Nucleus accumbens (tissue), 56 donors: ENCODE results near the gene PLEKHN1.
A peak's percentile ranks its signal among the peaks of the same experiment; 100 is the strongest.

Experiments used
- DNase-seq, 56 donors: peaks; one replicate each; lab custom pipeline; 2025; lab: John Stamatoyannopoulos, UW

The PLEKHN1 gene

DNA sequence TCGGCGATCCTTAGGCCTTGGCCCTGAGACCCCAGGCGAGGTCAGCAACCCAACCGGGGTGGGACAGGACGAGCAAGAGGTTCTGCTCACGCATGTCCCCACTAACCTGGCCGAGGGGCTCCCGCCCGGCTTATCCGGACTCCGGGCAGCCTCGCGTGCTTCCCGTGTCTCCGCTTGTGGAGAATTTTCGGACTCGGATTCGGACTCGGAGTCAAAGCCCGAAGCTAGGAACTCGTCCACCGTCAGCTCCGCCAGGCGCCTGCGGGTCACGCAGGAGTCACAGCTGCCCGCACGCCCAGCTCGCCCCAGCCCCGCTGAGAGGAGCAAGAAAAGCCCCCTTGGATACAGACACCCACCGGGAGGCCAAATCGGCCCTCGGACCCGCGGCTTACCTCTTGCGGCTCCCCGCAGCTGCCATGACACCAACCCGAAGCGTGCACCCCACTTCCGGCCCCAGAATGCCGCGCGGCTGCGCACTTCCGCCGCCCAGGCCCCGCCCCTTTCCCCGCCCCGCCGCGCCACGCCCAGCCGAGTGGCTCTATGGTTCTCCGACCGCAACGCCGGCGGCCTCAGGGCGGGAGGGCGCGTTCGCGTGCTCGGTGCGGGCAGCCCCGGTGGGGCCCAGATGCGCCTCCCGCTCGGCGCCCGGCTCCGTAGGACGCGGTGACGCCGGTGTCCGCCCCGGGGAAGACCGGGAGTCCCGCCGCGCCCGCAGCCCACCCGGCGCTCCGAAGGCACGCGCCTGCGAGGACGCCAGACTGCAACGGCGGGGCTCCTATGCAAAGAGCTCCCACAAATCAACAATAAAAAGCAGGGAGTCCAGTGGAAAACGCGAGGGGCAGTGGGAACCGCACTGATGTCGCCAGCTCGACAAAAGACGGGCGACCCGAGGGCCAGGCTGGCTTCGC, 7.2 kb upstream of the PLEKHN1 start, which contains the start of gene NOC2L:
Gene NOC2L (minus strand): TSS at position 434 of the 908 bp plus-strand sequence. CDS start 16 bp downstream, at position 418.
- peak; percentile 28 to 95 (median 88) for DNase-seq

DNA sequence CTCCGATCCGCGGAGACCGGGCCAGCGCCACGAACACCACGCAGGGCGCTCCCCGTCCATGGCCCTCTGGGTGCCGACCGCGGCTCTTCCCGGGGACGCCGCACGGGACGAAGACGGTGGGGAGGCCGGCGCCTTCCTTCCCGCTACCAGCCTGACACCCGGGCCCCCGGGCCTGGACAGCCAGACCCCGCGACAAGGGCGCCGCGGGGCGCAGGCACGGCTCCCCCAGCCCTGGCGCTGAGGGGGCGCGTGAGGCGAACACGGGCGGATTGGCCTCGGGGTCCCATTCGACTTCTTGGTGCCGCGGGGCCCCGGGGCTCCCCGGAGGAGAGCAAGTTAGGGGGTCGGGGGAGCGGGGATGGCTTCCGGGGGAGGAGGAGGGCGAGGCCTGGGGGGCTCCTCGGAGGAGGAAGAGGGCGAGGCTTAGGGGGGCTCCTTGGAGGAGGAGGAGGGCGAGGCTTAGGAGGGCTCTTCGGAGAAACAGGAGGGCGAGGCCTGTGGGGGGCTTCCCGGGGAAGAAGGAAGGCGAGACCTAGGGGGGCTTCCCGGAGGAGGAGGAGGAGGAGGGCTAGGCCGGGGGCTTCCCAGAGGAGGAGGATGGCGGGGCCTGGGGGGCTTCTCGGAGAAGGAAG, 6.4 kb upstream of the PLEKHN1 start:
- no peak for DNase-seq

- peak in 43 of 56 donors; percentile 4 to 80 (median 28) for DNase-seq
These were observed 5.7 kb upstream of the PLEKHN1 start, which contains the start of gene KLHL17 for GRCh38 chr1:960363-961131. KLHL17 (plus strand) TSS chr1:960584; CDS start chr1:960694, 110 bp downstream.

DNA sequence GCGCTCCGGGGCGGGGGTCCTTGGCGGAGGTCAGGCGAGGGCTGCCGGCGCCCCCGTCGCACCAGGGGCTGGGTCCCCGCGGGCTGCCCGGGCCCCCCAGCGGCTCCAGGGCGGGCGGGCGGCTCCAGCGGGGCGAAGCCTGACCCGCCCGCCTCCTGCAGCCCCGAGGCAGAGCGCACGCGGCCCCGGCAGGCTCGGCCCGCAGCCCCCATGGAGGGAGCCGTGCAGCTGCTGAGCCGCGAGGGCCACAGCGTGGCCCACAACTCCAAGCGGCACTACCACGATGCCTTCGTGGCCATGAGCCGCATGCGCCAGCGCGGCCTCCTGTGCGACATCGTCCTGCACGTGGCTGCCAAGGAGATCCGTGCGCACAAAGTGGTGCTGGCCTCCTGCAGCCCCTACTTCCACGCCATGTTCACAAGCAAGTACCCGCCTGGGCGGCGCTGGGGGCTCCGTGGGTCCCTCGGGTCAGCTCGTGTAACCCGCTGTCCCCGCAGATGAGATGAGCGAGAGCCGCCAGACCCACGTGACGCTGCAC, 5.1 kb upstream of the PLEKHN1 start:
- no peak for DNase-seq

DNA sequence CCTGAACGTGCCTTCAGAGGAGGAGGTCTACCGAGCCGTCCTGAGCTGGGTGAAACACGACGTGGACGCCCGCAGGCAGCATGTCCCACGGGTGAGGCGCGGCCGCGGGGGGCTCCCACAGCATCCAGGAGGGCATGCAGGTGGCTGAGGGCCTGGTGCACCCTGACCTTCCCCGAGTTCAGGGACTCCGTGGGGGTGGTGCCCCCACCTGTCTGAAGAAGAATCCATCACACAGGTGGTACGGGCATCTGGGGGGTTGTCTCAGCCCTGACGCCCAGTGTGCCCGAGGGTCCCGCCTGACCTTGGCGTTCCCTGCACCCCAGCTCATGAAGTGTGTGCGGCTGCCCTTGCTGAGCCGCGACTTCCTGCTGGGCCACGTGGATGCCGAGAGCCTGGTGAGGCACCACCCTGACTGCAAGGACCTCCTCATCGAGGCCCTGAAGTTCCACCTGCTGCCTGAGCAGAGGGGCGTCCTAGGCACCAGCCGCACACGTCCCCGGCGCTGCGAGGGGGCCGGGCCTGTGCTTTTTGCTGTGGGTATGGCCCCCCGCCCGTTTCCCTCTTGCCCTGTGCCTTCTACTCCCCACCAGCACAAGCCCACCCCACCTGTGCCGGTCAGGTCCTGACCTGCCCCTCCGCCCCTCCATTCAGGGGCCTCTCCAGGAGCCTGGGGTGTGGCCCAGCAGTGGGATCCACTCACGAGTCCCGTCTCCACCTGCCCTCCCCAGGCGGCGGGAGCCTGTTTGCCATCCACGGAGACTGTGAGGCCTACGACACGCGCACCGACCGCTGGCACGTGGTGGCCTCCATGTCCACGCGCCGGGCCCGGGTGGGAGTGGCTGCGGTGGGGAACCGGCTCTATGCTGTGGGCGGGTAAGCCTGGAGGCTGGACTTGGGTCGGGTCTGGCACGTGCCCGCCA, 3.6 kb upstream of the PLEKHN1 start:
- no peak for DNase-seq

GRCh38 chr1:963301-963651, 3.0 kb upstream of the PLEKHN1 start:
- DNase-seq: no peak

DNA sequence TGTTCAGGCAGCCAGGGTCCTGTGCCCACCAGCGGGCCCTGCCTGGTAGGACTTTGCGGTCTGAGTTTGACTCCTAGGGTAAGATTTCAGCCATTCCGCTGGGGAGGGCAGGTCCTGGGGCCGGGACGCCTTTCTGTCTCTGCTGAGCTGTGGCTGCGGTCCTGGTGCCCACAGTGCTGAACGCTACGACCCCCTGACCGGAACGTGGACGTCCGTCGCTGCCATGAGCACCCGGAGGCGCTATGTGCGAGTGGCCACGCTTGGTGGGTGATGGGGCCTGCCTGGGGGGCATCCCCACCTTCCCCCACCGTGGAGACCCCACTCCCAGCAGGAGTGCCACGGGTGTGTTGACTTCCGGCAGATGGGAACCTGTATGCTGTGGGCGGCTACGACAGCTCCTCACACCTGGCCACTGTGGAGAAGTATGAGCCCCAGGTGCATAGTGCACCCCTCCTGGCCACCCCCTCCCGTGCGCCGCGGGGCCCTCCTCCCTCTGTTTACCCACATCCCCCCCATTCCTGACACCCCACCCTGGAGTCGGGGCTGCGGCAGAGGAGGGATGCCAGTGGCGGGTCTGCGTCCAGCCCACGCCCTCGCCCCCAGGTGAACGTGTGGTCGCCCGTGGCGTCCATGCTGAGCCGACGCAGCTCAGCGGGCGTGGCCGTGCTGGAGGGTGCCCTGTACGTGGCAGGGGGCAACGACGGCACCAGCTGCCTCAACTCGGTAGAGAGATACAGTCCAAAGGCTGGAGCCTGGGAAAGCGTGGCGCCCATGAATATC, 2.3 kb upstream of the PLEKHN1 start:
- no peak for DNase-seq

GRCh38 chr1:964691-965525, 1.4 kb upstream of the PLEKHN1 start:
- no peak for DNase-seq

DNA sequence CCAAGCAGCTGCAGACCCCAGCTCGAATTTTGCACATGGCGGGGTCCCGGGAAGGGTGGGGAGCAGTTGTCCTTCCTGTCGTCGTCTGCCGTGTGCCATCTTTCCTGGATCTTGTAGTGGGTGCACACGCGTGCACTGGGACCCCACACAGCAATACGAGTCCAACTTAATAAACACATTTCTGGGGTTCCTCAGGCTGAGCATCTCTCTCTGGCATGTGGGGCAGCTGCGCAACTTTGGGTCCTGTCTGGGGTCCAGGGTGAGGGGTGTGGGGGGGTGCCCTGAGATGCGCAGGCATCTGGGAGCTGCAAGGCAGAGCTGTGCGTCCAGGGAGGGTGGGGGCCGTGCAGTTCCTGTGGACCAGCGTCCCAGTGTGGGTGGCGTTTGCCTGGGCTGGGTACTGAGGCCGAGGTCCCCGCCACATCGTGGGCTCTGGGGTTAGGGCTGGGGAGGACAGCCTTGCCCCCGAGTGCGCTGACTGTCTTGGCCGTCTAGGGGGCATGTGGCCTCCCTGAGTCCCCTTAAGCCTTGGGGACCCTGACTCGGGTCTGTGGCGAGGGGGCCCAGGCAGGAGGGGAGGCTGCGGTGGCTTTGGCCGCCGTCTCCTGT, 652 bp upstream of the PLEKHN1 start:
- DNase-seq: no peak

DNA sequence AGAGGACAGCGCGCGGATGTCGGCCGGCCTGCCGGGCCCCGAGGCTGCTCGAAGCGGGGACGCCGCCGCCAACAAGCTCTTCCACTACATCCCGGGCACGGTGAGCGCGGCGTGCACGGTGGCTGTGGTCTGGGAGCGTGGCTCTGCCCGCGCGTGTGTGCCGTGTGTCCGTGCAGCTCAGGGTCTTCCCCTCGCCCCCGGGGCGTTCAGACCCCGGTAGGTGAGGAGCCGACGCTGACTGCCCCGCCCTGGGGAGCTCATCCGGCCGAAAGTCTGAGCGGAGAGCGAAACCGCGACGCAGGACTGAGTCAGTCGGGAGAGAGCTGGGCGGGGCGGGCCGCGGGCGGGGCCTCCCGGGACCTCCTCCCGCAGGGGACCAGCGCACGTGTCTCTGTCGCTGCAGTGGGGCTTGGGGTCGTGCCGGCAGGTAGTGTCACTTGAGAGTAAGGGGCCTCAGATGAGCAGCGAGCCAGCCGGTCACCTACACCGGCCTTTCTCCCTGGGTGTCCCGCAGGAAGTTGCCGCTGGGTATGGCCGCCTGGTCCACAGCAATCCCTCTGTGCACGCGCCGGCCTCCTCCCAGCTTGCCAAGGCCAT, 520 bp downstream of the PLEKHN1 start:
- DNase-seq: peak in 2 of 56 donors; percentile 5 to 30

DNA sequence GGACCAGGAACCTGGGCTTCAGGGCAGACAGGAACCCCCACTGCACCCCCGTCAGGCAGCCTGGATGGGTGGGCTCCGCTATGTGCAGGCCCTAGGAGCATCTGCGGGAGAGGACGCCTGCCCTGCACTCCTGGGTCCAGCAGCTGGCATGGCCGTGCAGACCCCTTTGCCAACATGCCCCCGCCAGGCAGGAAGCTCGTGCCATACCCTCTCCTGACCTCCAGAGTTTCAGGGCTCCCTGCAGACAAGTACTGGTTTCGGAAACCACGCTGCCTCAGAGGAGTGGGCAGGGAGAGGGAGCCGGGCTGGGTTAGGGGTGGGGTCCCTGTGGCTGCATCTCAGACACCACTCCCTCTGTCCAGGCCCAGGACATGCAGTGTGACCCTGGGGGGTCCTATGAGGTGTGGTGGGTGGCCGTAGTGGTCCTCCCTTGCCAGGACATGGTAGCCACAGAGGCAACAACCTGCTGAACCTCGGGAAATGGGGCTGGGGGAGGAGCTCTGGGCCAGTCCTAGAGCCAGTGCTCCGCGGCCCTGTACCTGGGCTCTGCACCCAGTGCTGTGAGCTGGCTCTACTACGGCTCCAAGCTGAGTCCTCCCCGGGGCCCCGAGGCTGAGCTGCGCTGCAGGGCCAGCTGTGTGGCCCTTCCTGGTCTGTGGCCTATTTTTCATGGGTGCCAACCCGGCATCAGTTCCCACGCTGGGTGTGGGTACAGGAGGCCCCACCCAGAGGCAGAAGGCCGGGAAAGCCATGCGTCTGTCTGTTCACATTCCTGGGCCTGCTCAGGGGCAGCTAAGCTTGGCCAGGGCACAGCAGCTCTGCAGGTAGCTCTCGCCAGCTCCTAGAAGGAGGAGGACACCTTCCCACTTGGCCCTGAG, 1.4 kb downstream of the PLEKHN1 start:
- no peak for DNase-seq

DNA sequence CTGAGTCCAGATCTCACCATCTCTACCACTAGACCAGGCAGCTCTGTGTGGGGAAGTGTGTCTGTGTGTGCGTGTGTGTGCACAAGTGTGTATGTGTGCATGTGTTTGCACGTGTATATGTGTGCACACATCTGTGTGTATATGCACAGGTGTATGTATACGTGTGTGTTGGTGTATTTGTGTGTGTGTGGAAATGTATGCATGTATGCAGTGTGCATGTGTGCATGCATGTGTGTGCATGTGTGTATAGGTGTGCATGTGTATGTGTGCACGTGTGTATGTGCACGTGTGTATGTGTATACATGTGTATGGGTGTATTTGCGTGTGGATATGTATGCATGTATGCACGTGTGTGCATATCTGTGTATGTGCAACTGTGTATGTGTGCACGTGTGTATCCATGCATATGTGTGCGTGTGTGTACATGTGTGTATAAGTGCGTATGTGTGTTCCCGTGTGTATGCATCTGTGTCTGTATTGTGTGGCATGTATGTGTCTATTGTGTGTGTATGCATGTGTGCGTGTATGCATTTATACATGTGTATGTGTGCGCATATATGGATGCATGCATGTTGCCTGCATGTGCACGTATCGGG, 3.1 kb downstream of the PLEKHN1 start:
- no peak for DNase-seq

DNA sequence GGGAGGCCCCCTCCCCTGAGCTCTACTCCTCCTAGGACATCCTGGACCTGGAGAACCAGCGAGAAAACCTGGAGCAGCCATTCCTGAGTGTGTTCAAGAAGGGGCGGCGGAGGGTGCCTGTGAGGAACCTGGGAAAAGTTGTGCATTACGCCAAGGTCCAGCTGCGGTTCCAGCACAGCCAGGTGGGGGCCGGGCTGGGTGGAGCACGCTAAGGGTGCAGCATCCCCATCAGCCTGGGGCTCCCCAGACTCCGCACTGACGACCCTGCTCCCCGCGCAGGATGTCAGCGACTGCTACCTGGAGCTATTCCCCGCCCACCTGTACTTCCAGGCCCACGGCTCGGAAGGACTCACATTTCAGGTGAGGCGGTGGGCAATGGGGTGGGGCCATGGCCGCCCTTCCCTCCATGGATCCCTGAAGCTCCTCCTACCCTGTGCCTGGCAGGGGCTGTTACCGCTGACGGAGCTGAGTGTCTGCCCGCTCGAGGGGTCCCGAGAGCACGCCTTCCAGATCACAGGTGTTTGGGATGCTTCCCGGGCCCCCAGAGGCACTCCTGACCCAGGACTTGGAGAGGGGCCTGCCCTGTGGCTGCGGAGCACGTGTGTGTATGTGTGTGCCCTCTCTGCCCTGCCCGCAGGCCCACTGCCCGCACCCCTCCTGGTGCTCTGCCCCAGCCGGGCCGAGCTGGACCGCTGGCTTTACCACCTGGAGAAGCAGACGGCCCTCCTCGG, 4.1 kb downstream of the PLEKHN1 start:
- no peak for DNase-seq

DNA sequence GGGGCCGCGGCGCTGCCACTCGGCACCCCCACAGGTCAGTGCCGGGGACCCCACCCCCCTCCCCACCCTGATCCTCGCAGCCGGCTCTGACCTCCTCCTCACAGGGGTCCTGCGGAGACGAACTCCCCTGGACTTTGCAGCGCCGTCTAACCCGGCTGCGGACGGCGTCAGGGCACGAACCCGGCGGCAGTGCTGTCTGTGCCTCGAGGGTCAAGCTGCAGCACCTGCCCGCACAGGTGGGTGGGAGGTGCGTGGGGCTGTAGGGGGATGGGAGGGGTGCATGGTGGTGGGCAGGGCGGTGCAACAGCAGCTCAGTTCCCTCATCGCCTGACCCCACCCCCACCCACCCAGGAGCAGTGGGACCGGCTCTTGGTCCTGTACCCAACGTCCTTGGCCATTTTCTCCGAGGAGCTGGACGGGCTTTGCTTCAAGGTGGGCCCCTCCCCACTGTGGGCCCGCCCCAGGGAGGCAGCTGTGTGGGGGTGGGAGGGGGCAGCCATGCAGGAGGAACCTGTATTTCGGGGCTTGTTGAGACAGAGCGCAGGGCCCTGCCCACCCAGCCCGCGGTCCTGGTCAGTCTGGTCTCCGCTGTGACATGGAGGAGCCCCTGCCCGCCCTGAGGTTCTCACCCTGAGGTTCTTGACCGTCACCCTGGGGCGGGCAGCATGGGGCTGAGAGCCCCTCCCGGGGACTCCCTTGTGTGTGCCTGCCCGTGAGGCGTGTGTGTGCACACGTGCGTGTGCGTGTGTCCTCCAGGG, 4.9 kb downstream of the PLEKHN1 start:
- no peak for DNase-seq
